Stomach (tissue), 4 donors: ENCODE measurements around the gene NEMP2.

Experiments
- EP300 ChIP-seq: sonication (generic); formaldehyde crosslinking; IDR thresholded peaks from one replicate; pipeline ENCODE4 v1.6.1; 2017; ENCODE audit warnings: antibody characterized with exemption
- POLR2A ChIP-seq, 4 donors: fragments of 450-650 bp; IDR thresholded peaks; one replicate each; pipeline ENCODE4 v1.6.1; 2016; ENCODE audit warnings: antibody characterized with exemption in 4 of 4, control low read depth in 2 of 4, mild to moderate bottlenecking in 1 of 4, moderate library complexity in 1 of 4
- POLR2AphosphoS5 ChIP-seq, 3 donors: sonication (generic); formaldehyde crosslinking; IDR thresholded peaks; one replicate each; pipeline ENCODE4 v1.6.1; 2016; ENCODE audit warnings: antibody characterized with exemption in 3 of 3
- TF ChIP-seq, protein P1 (sequence below), 7 experiments: fragments of 450-650 bp in 4 of 7; fragments of 200-600 bp in 3 of 7; sonication (generic) in 3 of 7; IDR thresholded peaks; one replicate each; pipeline ENCODE4 v1.5.1; 2016 to 2019; ENCODE audit warnings: antibody characterized with exemption in 7 of 7, control low read depth in 2 of 7, mild to moderate bottlenecking in 1 of 7

DNA sequence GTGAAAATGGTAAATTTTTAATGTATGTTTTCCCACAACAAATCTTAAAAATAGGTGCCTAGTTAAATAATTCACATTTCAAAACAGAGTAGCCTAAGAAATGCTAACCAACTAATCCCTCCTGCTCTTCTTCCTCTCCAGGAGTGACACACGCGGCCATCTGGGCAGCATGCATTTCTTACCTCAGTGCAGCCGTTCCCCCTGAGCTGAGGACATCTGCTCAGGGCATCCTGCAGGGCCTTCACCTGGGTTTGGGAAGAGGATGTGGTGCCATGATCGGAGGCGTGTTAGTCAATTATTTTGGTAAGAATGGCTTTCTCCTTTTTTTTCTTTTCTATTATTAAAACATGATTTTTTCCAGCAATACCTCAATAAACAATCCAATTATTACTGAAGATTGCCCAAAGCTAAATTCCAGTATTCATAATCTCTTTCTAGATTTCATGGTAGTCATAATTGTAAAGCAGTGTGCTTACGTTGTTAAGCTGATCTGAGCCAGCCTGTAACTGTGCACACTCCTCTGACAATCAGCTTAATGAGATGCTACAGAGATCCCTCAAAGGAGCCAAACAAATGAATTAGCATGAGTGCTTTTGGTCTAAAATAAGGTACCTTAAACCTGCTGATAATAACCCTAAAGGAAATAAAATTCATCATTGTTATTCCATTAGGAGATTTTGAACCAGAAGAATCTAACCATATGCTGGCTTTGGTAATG lies 45.8 kb downstream of the NEMP2 start:
- TF ChIP-seq, protein P1, sequence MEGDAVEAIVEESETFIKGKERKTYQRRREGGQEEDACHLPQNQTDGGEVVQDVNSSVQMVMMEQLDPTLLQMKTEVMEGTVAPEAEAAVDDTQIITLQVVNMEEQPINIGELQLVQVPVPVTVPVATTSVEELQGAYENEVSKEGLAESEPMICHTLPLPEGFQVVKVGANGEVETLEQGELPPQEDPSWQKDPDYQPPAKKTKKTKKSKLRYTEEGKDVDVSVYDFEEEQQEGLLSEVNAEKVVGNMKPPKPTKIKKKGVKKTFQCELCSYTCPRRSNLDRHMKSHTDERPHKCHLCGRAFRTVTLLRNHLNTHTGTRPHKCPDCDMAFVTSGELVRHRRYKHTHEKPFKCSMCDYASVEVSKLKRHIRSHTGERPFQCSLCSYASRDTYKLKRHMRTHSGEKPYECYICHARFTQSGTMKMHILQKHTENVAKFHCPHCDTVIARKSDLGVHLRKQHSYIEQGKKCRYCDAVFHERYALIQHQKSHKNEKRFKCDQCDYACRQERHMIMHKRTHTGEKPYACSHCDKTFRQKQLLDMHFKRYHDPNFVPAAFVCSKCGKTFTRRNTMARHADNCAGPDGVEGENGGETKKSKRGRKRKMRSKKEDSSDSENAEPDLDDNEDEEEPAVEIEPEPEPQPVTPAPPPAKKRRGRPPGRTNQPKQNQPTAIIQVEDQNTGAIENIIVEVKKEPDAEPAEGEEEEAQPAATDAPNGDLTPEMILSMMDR (IDR thresholded peaks at IDR 0.05): no peak
- TF ChIP-seq POLR2A (IDR thresholded peaks at IDR 0.05): no peak
- TF ChIP-seq POLR2AphosphoS5 (IDR thresholded peaks at IDR 0.05): no peak
- no peak for TF ChIP-seq EP300
